ENCODE data around the gene ZNF695.
A peak's percentile ranks its signal among the peaks of the same experiment; 100 is the strongest.

ZNF695 gene

GRCh38 chr1:246971090-246971721 lies 36.7 kb downstream of the ZNF695 start:
- TF ChIP-seq TCF12 (IDR thresholded peaks at IDR 0.05; ENCODE audit: low read depth) (no peak), YY1 (IDR thresholded peaks at IDR 0.05; ENCODE audit: low read depth) (no peak), CREB1 (IDR thresholded peaks at IDR 0.05; ENCODE audit: low read depth) (no peak), EP300 (IDR thresholded peaks at IDR 0.05; ENCODE audit: borderline replicate concordance) (no peak), RAD21 (IDR thresholded peaks at IDR 0.05; ENCODE audit: low read depth) (peak; percentile 30; the same call in 1 of the 2 replicates), ZBTB7A (IDR thresholded peaks at IDR 0.05; ENCODE audit: low read depth) (no peak), FOXM1 (IDR thresholded peaks at IDR 0.05; ENCODE audit: borderline replicate concordance, low read depth) (no peak), USF1 (IDR thresholded peaks at IDR 0.05) (no peak)
- TF ChIP-seq, protein P1, sequence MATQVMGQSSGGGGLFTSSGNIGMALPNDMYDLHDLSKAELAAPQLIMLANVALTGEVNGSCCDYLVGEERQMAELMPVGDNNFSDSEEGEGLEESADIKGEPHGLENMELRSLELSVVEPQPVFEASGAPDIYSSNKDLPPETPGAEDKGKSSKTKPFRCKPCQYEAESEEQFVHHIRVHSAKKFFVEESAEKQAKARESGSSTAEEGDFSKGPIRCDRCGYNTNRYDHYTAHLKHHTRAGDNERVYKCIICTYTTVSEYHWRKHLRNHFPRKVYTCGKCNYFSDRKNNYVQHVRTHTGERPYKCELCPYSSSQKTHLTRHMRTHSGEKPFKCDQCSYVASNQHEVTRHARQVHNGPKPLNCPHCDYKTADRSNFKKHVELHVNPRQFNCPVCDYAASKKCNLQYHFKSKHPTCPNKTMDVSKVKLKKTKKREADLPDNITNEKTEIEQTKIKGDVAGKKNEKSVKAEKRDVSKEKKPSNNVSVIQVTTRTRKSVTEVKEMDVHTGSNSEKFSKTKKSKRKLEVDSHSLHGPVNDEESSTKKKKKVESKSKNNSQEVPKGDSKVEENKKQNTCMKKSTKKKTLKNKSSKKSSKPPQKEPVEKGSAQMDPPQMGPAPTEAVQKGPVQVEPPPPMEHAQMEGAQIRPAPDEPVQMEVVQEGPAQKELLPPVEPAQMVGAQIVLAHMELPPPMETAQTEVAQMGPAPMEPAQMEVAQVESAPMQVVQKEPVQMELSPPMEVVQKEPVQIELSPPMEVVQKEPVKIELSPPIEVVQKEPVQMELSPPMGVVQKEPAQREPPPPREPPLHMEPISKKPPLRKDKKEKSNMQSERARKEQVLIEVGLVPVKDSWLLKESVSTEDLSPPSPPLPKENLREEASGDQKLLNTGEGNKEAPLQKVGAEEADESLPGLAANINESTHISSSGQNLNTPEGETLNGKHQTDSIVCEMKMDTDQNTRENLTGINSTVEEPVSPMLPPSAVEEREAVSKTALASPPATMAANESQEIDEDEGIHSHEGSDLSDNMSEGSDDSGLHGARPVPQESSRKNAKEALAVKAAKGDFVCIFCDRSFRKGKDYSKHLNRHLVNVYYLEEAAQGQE (IDR thresholded peaks at IDR 0.05; ENCODE audit: low read depth): no peak

DNA sequence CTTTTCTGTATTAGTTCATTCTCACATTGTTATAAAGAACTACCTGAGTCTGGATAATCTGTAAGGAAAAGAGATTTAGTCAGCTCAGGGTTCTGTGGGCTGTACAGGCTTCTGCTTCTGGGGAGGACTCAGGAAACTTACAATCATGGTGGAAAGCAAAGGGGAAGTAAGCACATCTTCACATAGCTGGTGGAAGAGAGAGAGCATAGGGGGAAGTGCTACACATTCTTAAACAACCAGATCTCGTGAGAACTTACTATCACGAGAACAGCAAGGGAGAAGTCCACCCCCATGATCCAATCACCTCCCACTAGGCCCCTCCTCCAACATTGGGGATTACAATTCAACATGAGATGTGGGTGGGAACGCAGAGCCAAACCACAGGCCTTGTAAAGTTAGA lies 38.2 kb downstream of the ZNF695 start:
- no peak for TF ChIP-seq EP300 (IDR thresholded peaks at IDR 0.05; ENCODE audit: borderline replicate concordance)
- TF ChIP-seq ZBTB7A (IDR thresholded peaks at IDR 0.05; ENCODE audit: low read depth): no peak

GRCh38 chr1:246966502-246966901 lies 41.4 kb downstream of the ZNF695 start:
- TF ChIP-seq TEAD4 (IDR thresholded peaks at IDR 0.05): no peak
- TF ChIP-seq TAF1 (IDR thresholded peaks at IDR 0.05; ENCODE audit: low read depth): no peak
- TF ChIP-seq ZBTB7A (IDR thresholded peaks at IDR 0.05; ENCODE audit: low read depth): no peak
- no peak for TF ChIP-seq NFIC (IDR thresholded peaks at IDR 0.05)
- no peak for TF ChIP-seq USF1 (IDR thresholded peaks at IDR 0.05)
- TF ChIP-seq EP300 (IDR thresholded peaks at IDR 0.05; ENCODE audit: borderline replicate concordance): no peak
- TF ChIP-seq, protein P1 (IDR thresholded peaks at IDR 0.05; ENCODE audit: low read depth): no peak
- TF ChIP-seq FOXM1 (IDR thresholded peaks at IDR 0.05; ENCODE audit: borderline replicate concordance, low read depth): no peak
- TF ChIP-seq TCF12 (IDR thresholded peaks at IDR 0.05; ENCODE audit: low read depth): no peak
- TF ChIP-seq CEBPB (IDR thresholded peaks at IDR 0.05): no peak
- no peak for TF ChIP-seq RAD21 (IDR thresholded peaks at IDR 0.05; ENCODE audit: low read depth)
- no peak for TF ChIP-seq CREB1 (IDR thresholded peaks at IDR 0.05; ENCODE audit: low read depth)
- TF ChIP-seq, protein P2, sequence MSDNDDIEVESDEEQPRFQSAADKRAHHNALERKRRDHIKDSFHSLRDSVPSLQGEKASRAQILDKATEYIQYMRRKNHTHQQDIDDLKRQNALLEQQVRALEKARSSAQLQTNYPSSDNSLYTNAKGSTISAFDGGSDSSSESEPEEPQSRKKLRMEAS (IDR thresholded peaks at IDR 0.05): no peak
- no peak for TF ChIP-seq YY1 (IDR thresholded peaks at IDR 0.05; ENCODE audit: low read depth)

GRCh38 chr1:246959944-246960693 lies 47.7 kb downstream of the ZNF695 start:
- TF ChIP-seq YY1 (IDR thresholded peaks at IDR 0.05; ENCODE audit: low read depth): no peak
- TF ChIP-seq EGR1 (IDR thresholded peaks at IDR 0.05): no peak

GRCh38 chr1:246954126-246954525 lies 53.7 kb downstream of the ZNF695 start:
- TF ChIP-seq, protein P2 (IDR thresholded peaks at IDR 0.05): no peak

GRCh38 chr1:246951413-246951812 lies 56.4 kb downstream of the ZNF695 start:
- TF ChIP-seq NFIC (IDR thresholded peaks at IDR 0.05) (no peak), YY1 (IDR thresholded peaks at IDR 0.05; ENCODE audit: low read depth) (no peak), ZBTB7A (IDR thresholded peaks at IDR 0.05; ENCODE audit: low read depth) (no peak), TEAD4 (IDR thresholded peaks at IDR 0.05) (no peak), CEBPB (IDR thresholded peaks at IDR 0.05) (no peak)
- TF ChIP-seq, protein P2 (IDR thresholded peaks at IDR 0.05): no peak

All from Ishikawa (cell line).